Small intestine (tissue), 4 donors: ENCODE results near the gene GPRC5D. TPM values are rescaled to one million over a fixed set of nuclear protein-coding genes. Genes with fewer than 3 reads are reported as not detected.

Experiments used
- polyA plus RNA-seq, 4 donors: library from polyadenylated mRNA; stranded (reverse) in 3 of 4; unstranded in 1 of 4; fragments of 200-250 nt in 3 of 4; fragments of 120-200 nt in 1 of 4; gene quantifications; one replicate each; pipeline versions ENCODE4 v1.2.1 to v1.2.3, GENCODE V29; 2013
- donor health status: healthy with polysubstance abuse.
- donor health status: Bipolar disorder and iron deficiency.
- donor health status: healthy.

GPRC5D gene
- polyA plus RNA-seq, 4 donors, result 0.22 to 1.4 TPM; not detected in 2

Other genes starting within 250 kb of the GPRC5D start
- 10 to 100 TPM; 33.8 to 80.1 (median 50.2) TPM for gene CDKN1B, start 234.8 kb downstream of the GPRC5D start, polyA plus RNA-seq
- 10 to 100 TPM in 1 of 4 donors, 1 to 10 TPM in 2, under 1 TPM in 1; 0.22 to 29.9 (median 4.8) TPM for gene APOLD1, start 166.5 kb downstream of the GPRC5D start, polyA plus RNA-seq
- 10 to 100 TPM; 25.5 to 52.7 (median 33.6) TPM for gene DDX47, start 138.8 kb downstream of the GPRC5D start, polyA plus RNA-seq
- gene GPRC5A, start 60.6 kb downstream of the GPRC5D start, polyA plus RNA-seq, result 10 to 100 TPM; 13.2 to 29.9 (median 22.2) TPM
- gene HEBP1, start 48.1 kb upstream of the GPRC5D start, polyA plus RNA-seq, result 100 to 1,000 TPM; 214 to 642 (median 428) TPM
- gene FAM234B, start 92.2 kb upstream of the GPRC5D start, polyA plus RNA-seq, result 1 to 10 TPM in 2 of 4 donors, under 1 TPM in 2; 0.45 to 7.8 (median 1.4) TPM
- gene GSG1, start 151.5 kb upstream of the GPRC5D start, polyA plus RNA-seq, result 10 to 100 TPM in 1 of 4 donors, 1 to 10 TPM in 2, under 1 TPM in 1; 0.85 to 13.2 (median 3.4) TPM
- 10 to 100 TPM; 11.6 to 65.9 (median 22.9) TPM for gene EMP1, start 244.6 kb upstream of the GPRC5D start, polyA plus RNA-seq